Esophagus muscularis mucosa (tissue), 4 donors: ENCODE data around the gene CD302.

Source experiments
- CTCF ChIP-seq, 3 experiments: fragments of 200-600 bp in 2 of 3; fragments of 450-650 bp in 1 of 3; sonication (generic) in 2 of 3; IDR thresholded peaks; one replicate each; pipeline ENCODE4 v1.5.1; 2017 to 2019; ENCODE audit warnings: antibody characterized with exemption in 3 of 3, mild to moderate bottlenecking in 2 of 3, moderate library complexity in 1 of 3
- EP300 ChIP-seq: sonication (generic); formaldehyde crosslinking; IDR thresholded peaks from one replicate; pipeline ENCODE4 v1.6.1; 2017; ENCODE audit warnings: antibody characterized with exemption
- POLR2A ChIP-seq: fragments of 450-650 bp; IDR thresholded peaks from one replicate; pipeline ENCODE4 v1.6.1; 2017; ENCODE audit warnings: antibody characterized with exemption, moderate library complexity, mild to moderate bottlenecking, low read depth
- POLR2AphosphoS5 ChIP-seq, 2 donors: sonication (generic); formaldehyde crosslinking; IDR thresholded peaks; one replicate each; pipeline ENCODE4 v1.6.1; 2017; ENCODE audit warnings: antibody characterized with exemption in 2 of 2

- TF ChIP-seq CTCF (IDR thresholded peaks at IDR 0.05): no peak
- no peak for TF ChIP-seq POLR2AphosphoS5 (IDR thresholded peaks at IDR 0.05)
- no peak for TF ChIP-seq POLR2A
- no peak for TF ChIP-seq EP300
Observed at GRCh38 chr2:159840616-159841015, 42.6 kb upstream of the CD302 start.
